ENCODE measurements around the gene RAB4A.
"Not testable (repeated sequence)": the region's sequence is repeated elsewhere in the genome, so short reads cannot be mapped to it uniquely, and the experiment has no call there.

The RAB4A gene

DNA sequence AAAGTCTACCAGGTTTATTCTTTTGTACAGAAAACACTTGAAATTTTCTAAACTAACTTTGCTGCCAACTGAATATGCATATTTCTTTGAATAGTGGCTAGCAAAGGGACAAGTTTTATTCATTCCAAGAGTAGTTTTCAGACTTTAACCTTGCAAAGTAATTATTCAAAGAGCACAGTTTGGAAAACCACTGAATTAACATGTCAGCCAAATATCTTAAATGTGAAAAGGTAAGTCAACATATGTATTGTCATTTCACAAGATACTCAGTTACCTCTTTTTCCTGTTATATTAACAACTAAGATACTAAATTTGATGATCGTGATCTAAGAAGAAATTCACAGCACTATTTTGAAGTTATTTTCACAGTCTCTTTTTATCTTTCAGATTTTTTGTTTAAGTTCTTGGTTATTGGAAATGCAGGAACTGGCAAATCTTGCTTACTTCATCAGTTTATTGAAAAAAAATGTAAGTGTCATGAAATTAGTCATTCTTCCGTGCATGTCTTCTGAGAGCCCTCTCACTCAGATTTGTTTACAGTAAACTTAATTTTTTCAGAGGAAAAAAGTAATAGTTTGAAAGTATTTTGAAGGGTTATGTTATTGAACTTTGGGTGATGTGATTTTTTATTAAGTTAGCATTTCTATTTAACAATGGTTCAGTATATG, 15.3 kb downstream of the RAB4A start:
- no peak for DNase-seq (ENCODE audit: low read depth in 1 of 2, low spot score in 1 of 2)
- TF ChIP-seq GABPA (IDR thresholded peaks at IDR 0.05; ENCODE audit: low read depth) (no peak), POLR2AphosphoS5 (IDR thresholded peaks at IDR 0.05; ENCODE audit: low read depth) (no peak), SPI1 (IDR thresholded peaks at IDR 0.05; ENCODE audit: borderline replicate concordance, low read depth) (no peak)
- TF ChIP-seq, protein P1, sequence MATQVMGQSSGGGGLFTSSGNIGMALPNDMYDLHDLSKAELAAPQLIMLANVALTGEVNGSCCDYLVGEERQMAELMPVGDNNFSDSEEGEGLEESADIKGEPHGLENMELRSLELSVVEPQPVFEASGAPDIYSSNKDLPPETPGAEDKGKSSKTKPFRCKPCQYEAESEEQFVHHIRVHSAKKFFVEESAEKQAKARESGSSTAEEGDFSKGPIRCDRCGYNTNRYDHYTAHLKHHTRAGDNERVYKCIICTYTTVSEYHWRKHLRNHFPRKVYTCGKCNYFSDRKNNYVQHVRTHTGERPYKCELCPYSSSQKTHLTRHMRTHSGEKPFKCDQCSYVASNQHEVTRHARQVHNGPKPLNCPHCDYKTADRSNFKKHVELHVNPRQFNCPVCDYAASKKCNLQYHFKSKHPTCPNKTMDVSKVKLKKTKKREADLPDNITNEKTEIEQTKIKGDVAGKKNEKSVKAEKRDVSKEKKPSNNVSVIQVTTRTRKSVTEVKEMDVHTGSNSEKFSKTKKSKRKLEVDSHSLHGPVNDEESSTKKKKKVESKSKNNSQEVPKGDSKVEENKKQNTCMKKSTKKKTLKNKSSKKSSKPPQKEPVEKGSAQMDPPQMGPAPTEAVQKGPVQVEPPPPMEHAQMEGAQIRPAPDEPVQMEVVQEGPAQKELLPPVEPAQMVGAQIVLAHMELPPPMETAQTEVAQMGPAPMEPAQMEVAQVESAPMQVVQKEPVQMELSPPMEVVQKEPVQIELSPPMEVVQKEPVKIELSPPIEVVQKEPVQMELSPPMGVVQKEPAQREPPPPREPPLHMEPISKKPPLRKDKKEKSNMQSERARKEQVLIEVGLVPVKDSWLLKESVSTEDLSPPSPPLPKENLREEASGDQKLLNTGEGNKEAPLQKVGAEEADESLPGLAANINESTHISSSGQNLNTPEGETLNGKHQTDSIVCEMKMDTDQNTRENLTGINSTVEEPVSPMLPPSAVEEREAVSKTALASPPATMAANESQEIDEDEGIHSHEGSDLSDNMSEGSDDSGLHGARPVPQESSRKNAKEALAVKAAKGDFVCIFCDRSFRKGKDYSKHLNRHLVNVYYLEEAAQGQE (IDR thresholded peaks at IDR 0.05; ENCODE audit: insufficient replicate concordance, low read depth): no peak
- TF ChIP-seq, protein P2, sequence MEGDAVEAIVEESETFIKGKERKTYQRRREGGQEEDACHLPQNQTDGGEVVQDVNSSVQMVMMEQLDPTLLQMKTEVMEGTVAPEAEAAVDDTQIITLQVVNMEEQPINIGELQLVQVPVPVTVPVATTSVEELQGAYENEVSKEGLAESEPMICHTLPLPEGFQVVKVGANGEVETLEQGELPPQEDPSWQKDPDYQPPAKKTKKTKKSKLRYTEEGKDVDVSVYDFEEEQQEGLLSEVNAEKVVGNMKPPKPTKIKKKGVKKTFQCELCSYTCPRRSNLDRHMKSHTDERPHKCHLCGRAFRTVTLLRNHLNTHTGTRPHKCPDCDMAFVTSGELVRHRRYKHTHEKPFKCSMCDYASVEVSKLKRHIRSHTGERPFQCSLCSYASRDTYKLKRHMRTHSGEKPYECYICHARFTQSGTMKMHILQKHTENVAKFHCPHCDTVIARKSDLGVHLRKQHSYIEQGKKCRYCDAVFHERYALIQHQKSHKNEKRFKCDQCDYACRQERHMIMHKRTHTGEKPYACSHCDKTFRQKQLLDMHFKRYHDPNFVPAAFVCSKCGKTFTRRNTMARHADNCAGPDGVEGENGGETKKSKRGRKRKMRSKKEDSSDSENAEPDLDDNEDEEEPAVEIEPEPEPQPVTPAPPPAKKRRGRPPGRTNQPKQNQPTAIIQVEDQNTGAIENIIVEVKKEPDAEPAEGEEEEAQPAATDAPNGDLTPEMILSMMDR (IDR thresholded peaks at IDR 0.05; ENCODE audit: insufficient read depth, low read length): no peak
- H3K27me3 ChIP-seq (ENCODE audit: insufficient read depth, poor library complexity, severe bottlenecking): no peaks in the 10 kb centered on the region
- no peak overlapping the region for H3K27ac ChIP-seq (replicated peaks)
- no peak overlapping the region for H3K4me3 ChIP-seq (replicated peaks; ENCODE audit: insufficient read depth, low read length)

DNA sequence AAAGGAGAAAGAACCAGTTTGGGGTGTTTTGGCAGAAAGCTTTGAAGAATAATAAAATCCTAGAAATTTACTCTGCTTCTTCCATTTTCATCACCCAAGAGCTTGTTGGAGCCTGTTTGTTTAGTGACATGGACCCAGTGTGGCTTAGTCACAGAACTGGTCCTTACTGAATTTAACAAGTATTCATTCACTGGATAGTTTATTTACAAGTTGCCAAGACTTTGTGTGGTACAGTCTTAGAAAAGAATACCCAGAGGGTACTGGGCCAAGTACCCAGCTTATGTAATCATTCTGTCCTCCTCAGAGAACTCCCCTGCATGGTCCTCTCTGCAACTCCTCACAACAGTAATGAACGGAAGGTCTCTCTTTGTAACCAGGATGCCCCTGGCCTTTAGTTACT, 16.4 kb downstream of the RAB4A start:
- Histone ChIP-seq H3K27ac (replicated peaks) (no peak overlapping the region), H3K4me3 (replicated peaks; ENCODE audit: insufficient read depth, low read length) (no peak overlapping the region), H3K27me3 (ENCODE audit: insufficient read depth, poor library complexity, severe bottlenecking) (no peaks in the 10 kb centered on the region)
- TF ChIP-seq, protein P2 (IDR thresholded peaks at IDR 0.05; ENCODE audit: insufficient read depth, low read length): no peak
- DNase-seq (ENCODE audit: low read depth in 1 of 2, low spot score in 1 of 2): no peak

DNA sequence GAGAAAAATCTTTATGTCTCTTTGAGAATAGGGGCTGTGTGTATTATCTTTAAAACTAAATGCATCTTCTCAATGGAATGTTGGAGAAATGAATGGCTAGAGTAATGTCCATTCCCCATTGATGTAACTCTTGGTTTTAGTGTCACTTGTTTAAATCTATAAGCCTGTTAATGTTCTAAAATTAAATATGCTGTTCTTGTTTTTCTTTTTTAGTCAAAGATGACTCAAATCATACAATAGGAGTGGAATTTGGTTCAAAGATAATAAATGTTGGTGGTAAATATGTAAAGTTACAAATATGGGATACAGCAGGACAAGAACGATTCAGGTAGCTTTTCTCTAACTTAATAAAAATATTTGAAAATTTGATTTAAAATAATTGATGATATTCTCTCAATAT, 17.6 kb downstream of the RAB4A start:
- Histone ChIP-seq H3K27ac (replicated peaks) (no peak overlapping the region), H3K27me3 (ENCODE audit: insufficient read depth, poor library complexity, severe bottlenecking) (no peaks in the 10 kb centered on the region), H3K4me3 (replicated peaks; ENCODE audit: insufficient read depth, low read length) (no peak overlapping the region)
- TF ChIP-seq POLR2AphosphoS5 (IDR thresholded peaks at IDR 0.05; ENCODE audit: low read depth): no peak
- no peak for TF ChIP-seq SPI1 (IDR thresholded peaks at IDR 0.05; ENCODE audit: borderline replicate concordance, low read depth)
- no peak for DNase-seq (ENCODE audit: low read depth in 1 of 2, low spot score in 1 of 2)

DNA sequence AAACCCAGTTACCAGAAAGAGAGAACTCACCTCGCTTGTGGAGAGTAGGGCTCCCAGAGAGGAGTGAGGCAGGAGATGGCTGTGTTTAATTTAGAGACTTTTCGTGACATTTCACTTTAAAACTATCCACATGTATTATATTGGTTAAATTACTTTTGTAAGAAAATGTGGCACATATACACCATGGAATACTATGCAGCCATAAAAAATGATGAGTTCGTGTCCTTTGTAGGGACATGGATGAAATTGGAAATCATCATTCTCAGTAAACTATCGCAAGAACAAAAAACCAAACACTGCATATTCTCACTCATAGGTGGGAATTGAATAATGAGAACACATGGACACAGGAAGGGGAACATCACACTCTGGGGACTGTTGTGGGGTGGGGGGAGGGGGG, 20.8 kb downstream of the RAB4A start:
- not testable (repeated sequence) for H3K4me3 ChIP-seq (replicated peaks; ENCODE audit: insufficient read depth, low read length); DNase-seq (ENCODE audit: low read depth in 1 of 2, low spot score in 1 of 2); H3K27me3 ChIP-seq (ENCODE audit: insufficient read depth, poor library complexity, severe bottlenecking); H3K27ac ChIP-seq (replicated peaks)

DNA sequence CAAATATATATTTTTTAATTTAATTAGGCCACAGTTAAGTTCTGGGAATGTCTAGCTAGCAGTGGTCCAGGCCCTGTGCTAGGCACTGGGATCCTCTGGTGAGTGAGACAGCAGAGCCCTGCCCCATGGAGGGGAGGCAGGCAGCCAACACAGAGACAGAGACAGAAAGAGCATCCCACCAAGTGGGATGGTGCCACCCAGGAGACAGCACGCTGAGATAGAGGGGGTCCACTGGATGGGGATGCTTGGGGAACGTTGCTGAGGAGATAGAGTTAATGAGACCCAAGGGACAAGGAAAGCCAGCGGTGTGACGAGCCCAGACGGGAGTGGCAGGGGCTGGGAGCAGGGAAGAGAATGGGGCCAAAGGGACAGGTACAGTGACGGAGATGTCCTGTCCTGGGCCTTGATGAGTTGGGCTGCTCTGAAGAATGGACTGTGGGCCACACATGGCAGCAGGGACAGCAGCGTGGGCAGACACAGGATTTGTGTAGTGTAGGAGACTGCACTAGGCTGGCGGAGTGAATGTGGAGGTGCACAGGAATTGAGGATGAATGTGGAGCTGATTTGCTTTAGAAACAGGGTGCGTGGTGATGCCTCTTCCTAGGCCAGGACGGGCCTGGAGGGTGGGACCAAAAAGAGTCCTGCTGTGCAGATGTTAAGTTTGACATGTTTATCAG, 22.8 kb downstream of the RAB4A start:
- Histone ChIP-seq H3K27me3 (ENCODE audit: insufficient read depth, poor library complexity, severe bottlenecking) (no peaks in the 10 kb centered on the region), H3K27ac (replicated peaks) (no peak overlapping the region), H3K4me3 (replicated peaks; ENCODE audit: insufficient read depth, low read length) (no peak overlapping the region)
- no peak for DNase-seq (ENCODE audit: low read depth in 1 of 2, low spot score in 1 of 2)
- TF ChIP-seq, protein P2 (IDR thresholded peaks at IDR 0.05; ENCODE audit: insufficient read depth, low read length): no peak
- TF ChIP-seq GABPA (IDR thresholded peaks at IDR 0.05; ENCODE audit: low read depth): no peak
- TF ChIP-seq, protein P1 (IDR thresholded peaks at IDR 0.05; ENCODE audit: insufficient replicate concordance, low read depth): no peak
